ENCODE measurements around the gene MSL3B.
"Not testable (repeated sequence)": the region's sequence is repeated elsewhere in the genome, so short reads cannot be mapped to it uniquely, and the experiment has no call there.

The MSL3B gene

GRCh38 chr2:233867993-233868532 is at the start of gene MSL3B:
Gene MSL3B, minus strand, starts transcription at chr2:233868386.
- intact Hi-C loops (cut with micrococcal nuclease), result loop anchor here (1.0 kb wide), 1 partner anchor 14 kb away; the partner anchor contains the start of gene HJURP

GRCh38 chr2:233917116-233917515 is 48.9 kb upstream of the MSL3B start, which contains the start of gene TRPM8:
Gene TRPM8, plus strand, starts transcription at chr2:233917373. Its CDS starts 9,165 bp downstream, at chr2:233926538.
- intact Hi-C loops (cut with micrococcal nuclease), result no loop called here

GRCh38 chr2:233915128-233915527 is 46.9 kb upstream of the MSL3B start:
- intact Hi-C loops (cut with micrococcal nuclease), result no loop called here

- intact Hi-C loops (cut with micrococcal nuclease), result no loop called here
Measured at GRCh38 chr2:233912691-233913423, 44.7 kb upstream of the MSL3B start.

GRCh38 chr2:233907627-233908026 is 39.4 kb upstream of the MSL3B start:
- intact Hi-C loops (cut with micrococcal nuclease), result no loop called here

GRCh38 chr2:233905945-233906344 is 37.8 kb upstream of the MSL3B start:
- intact Hi-C loops (cut with micrococcal nuclease), result no loop called here

- intact Hi-C loops (cut with micrococcal nuclease), result no loop called here
Measured at GRCh38 chr2:233901884-233902283, 33.7 kb upstream of the MSL3B start.

- intact Hi-C loops (cut with micrococcal nuclease), result no loop called here
Measured at GRCh38 chr2:233901367-233901766, 33.2 kb upstream of the MSL3B start.

- intact Hi-C loops (cut with micrococcal nuclease), result not testable (repeated sequence)
Measured at GRCh38 chr2:233896253-233896652, 28.1 kb upstream of the MSL3B start.

- intact Hi-C loops (cut with micrococcal nuclease), result no loop called here
Measured at GRCh38 chr2:233892793-233893192, 24.6 kb upstream of the MSL3B start.

GRCh38 chr2:233882353-233882752 is 14.2 kb upstream of the MSL3B start:
- intact Hi-C loops (cut with micrococcal nuclease), result no loop called here

GRCh38 chr2:233872125-233872524 is 3.9 kb upstream of the MSL3B start:
- intact Hi-C loops (cut with micrococcal nuclease), result not testable (repeated sequence)

GRCh38 chr2:233871432-233871831 is 3.2 kb upstream of the MSL3B start:
- intact Hi-C loops (cut with micrococcal nuclease), result no loop called here

GRCh38 chr2:233866479-233866878 is 1.7 kb downstream of the MSL3B start:
- intact Hi-C loops (cut with micrococcal nuclease), result no loop called here

- intact Hi-C loops (cut with micrococcal nuclease), result no loop called here
Measured at GRCh38 chr2:233865838-233866237, 2.3 kb downstream of the MSL3B start.

GRCh38 chr2:233862261-233862768 is 5.9 kb downstream of the MSL3B start:
- intact Hi-C loops (cut with micrococcal nuclease), result no loop called here

GRCh38 chr2:233858331-233858730 is 9.9 kb downstream of the MSL3B start:
- intact Hi-C loops (cut with micrococcal nuclease), result loop anchor here (5.0 to 10.0 kb wide), 3 partner anchors 246 to 1164 kb away; partner anchors contain the start of gene GIGYF2

- intact Hi-C loops (cut with micrococcal nuclease), result loop anchor here (5.0 to 10.0 kb wide), 3 partner anchors 247 to 1163 kb away; partner anchors contain the start of gene GIGYF2
Measured at GRCh38 chr2:233857511-233858141, 10.6 kb downstream of the MSL3B start.

- intact Hi-C loops (cut with micrococcal nuclease), result loop anchor here (5.0 to 10.0 kb wide), 3 partner anchors 249 to 1161 kb away; partner anchors contain the start of gene GIGYF2
Measured at GRCh38 chr2:233856184-233856583, 12.0 kb downstream of the MSL3B start.

GRCh38 chr2:233855345-233855744 is 12.8 kb downstream of the MSL3B start:
- intact Hi-C loops (cut with micrococcal nuclease), result loop anchor here (5.0 to 10.0 kb wide), 3 partner anchors 249 to 1161 kb away; partner anchors contain the start of gene GIGYF2

GRCh38 chr2:233854241-233854981 is 13.8 kb downstream of the MSL3B start, which contains the start of gene HJURP:
Gene HJURP, minus strand, starts transcription at chr2:233854535. Its CDS starts 35 bp downstream, at chr2:233854500.
- intact Hi-C loops (cut with micrococcal nuclease), result loop anchor here (1.0 to 10.0 kb wide), 4 partner anchors 14 to 1160 kb away; partner anchors contain the start of genes ARL4C, GIGYF2 and MSL3B
